GM12891 (cell line): ENCODE measurements around the gene MESP2.

Experiments
- DNase-seq: peaks from one replicate; pipeline ENCODE4 v3.0.0; 2011; ENCODE audit warnings: low spot score; ENCODE audit not compliant: insufficient read length
- FAIRE-seq: peaks from 2 replicates; lab custom pipeline; 2011; peaks lifted over from hg19 to GRCh38; lab: Jason Lieb, UNC
- PAX5 ChIP-seq: IDR thresholded peaks from 2 replicates; pipeline ENCODE4 v1.6.1; 2011; ENCODE audit warnings: low read length, moderate library complexity, mild to moderate bottlenecking; ENCODE audit not compliant: insufficient read depth, severe bottlenecking
- POLR2A ChIP-seq: IDR thresholded peaks from 2 replicates; pipeline ENCODE4 v1.6.1; 2011; ENCODE audit warnings: low read depth, low read length, control low read depth
- POLR2AphosphoS5 ChIP-seq: IDR thresholded peaks from 2 replicates; pipeline ENCODE4 v1.6.1; 2011; ENCODE audit warnings: low read depth, low read length, control low read depth
- POU2F2 ChIP-seq: IDR thresholded peaks from 2 replicates; pipeline ENCODE4 v1.6.1; 2011; ENCODE audit warnings: low read depth, mild to moderate bottlenecking, control low read depth, low read length, moderate library complexity
- SPI1 ChIP-seq: IDR thresholded peaks from 2 replicates; pipeline ENCODE4 v1.6.1; 2011; ENCODE audit warnings: low read depth, low read length, control low read depth
- TAF1 ChIP-seq: IDR thresholded peaks from 2 replicates; pipeline ENCODE4 v1.6.1; 2011; ENCODE audit warnings: low read depth, low read length, control low read depth

MESP2 gene

GRCh38 chr15:89797678-89798201, 21.6 kb downstream of the MESP2 start:
- TF ChIP-seq PAX5, result no peak
- TF ChIP-seq SPI1, result no peak
- no peak for TF ChIP-seq POU2F2
- TF ChIP-seq POLR2AphosphoS5, result no peak
- TF ChIP-seq POLR2A, result no peak
- TF ChIP-seq TAF1, result no peak
- DNase-seq, result no peak
- FAIRE-seq, result no peak

- DNase-seq (no peak), FAIRE-seq (no peak)
- TF ChIP-seq TAF1, result no peak
- TF ChIP-seq POLR2AphosphoS5, result no peak
- no peak for TF ChIP-seq SPI1
- no peak for TF ChIP-seq PAX5
- no peak for TF ChIP-seq POU2F2
- TF ChIP-seq POLR2A, result no peak
Observed at GRCh38 chr15:89799011-89799911, 23.1 kb downstream of the MESP2 start.

GRCh38 chr15:89799918-89800498, 23.9 kb downstream of the MESP2 start:
- FAIRE-seq, result no peak
- TF ChIP-seq POU2F2, result no peak
- TF ChIP-seq SPI1, result no peak
- TF ChIP-seq PAX5, result no peak
- no peak for TF ChIP-seq POLR2AphosphoS5
- TF ChIP-seq TAF1, result no peak
- no peak for DNase-seq

- TF ChIP-seq POLR2AphosphoS5 (no peak), TAF1 (no peak), POU2F2 (no peak)
- DNase-seq (no peak), FAIRE-seq (no peak)
Observed at GRCh38 chr15:89801471-89802195, 25.5 kb downstream of the MESP2 start.

- FAIRE-seq, result no peak
- no peak for DNase-seq
- TF ChIP-seq PAX5, result no peak
- no peak for TF ChIP-seq POLR2A
- TF ChIP-seq POLR2AphosphoS5, result no peak
- no peak for TF ChIP-seq POU2F2
- TF ChIP-seq TAF1, result no peak
Observed at GRCh38 chr15:89802231-89802928, 26.2 kb downstream of the MESP2 start.

GRCh38 chr15:89802986-89803824, 27.1 kb downstream of the MESP2 start:
- TF ChIP-seq POU2F2 (no peak), PAX5 (no peak), SPI1 (no peak), POLR2A (no peak), POLR2AphosphoS5 (no peak), TAF1 (no peak)
- no peak for FAIRE-seq
- no peak for DNase-seq

GRCh38 chr15:89803941-89804800, 28.0 kb downstream of the MESP2 start:
- TF ChIP-seq SPI1, result no peak
- no peak for TF ChIP-seq TAF1
- TF ChIP-seq POLR2A, result no peak
- TF ChIP-seq PAX5, result no peak
- TF ChIP-seq POU2F2, result no peak
- no peak for TF ChIP-seq POLR2AphosphoS5
- FAIRE-seq, result no peak
- DNase-seq, result no peak
